GM20000 (cell line): ENCODE results near the gene PLEKHG4B.
"Not testable (repeated sequence)": the region's sequence is repeated elsewhere in the genome, so short reads cannot be mapped to it uniquely, and the experiment has no call there.

ENCODE experiments used
- DNase-seq: peaks from one replicate; pipeline ENCODE4 v3.0.0; 2012; ENCODE audit warnings: low spot score
- TF ChIP-seq, protein P1 (sequence below): IDR thresholded peaks from 2 replicates; pipeline ENCODE4 v1.5.1; 2012; ENCODE audit warnings: mild to moderate bottlenecking, control low read depth; ENCODE audit errors: extremely low read depth, missing control alignments

Gene PLEKHG4B

DNA sequence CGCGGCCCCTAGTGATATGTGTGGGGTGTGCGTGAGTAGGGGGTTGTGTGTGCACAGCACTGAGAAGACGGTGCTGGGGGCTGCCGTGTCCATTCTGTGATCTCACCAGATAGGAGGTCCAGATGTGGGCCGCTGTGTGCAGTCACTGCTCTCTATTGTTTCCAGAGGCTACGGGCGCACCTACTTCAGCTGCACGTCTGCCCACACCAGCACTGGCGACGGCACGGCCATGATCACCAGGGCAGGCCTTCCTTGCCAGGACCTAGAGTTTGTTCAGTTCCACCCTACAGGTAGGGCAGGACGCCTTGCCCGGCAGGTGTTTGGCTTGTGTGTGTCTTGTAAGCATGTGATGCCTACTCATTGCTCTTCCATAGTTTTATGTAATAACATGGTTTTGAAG lies 138.7 kb downstream of the PLEKHG4B start:
- DNase-seq: no peak
- TF ChIP-seq, protein P1, sequence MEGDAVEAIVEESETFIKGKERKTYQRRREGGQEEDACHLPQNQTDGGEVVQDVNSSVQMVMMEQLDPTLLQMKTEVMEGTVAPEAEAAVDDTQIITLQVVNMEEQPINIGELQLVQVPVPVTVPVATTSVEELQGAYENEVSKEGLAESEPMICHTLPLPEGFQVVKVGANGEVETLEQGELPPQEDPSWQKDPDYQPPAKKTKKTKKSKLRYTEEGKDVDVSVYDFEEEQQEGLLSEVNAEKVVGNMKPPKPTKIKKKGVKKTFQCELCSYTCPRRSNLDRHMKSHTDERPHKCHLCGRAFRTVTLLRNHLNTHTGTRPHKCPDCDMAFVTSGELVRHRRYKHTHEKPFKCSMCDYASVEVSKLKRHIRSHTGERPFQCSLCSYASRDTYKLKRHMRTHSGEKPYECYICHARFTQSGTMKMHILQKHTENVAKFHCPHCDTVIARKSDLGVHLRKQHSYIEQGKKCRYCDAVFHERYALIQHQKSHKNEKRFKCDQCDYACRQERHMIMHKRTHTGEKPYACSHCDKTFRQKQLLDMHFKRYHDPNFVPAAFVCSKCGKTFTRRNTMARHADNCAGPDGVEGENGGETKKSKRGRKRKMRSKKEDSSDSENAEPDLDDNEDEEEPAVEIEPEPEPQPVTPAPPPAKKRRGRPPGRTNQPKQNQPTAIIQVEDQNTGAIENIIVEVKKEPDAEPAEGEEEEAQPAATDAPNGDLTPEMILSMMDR: no peak

GRCh38 chr5:231661-232060 lies 139.7 kb downstream of the PLEKHG4B start:
- no peak for DNase-seq
- TF ChIP-seq, protein P1: no peak

DNA sequence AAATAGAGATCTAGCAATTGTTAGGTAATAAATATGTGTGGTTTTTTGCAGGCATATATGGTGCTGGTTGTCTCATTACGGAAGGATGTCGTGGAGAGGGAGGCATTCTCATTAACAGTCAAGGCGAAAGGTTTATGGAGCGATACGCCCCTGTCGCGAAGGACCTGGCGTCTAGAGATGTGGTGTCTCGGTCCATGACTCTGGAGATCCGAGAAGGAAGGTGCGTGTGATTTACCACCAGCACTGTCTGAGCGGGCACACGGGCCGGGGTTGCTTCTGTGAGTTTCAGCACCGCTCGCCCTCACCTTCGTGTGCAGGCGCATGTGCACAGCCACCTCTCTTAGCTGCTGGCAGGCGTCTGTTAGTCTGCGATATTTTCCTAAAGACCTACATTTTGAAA lies 141.5 kb downstream of the PLEKHG4B start:
- DNase-seq: not testable (repeated sequence)

- TF ChIP-seq, protein P1: no peak
- no peak for DNase-seq
These were observed 142.5 kb downstream of the PLEKHG4B start for GRCh38 chr5:234450-234849.

DNA sequence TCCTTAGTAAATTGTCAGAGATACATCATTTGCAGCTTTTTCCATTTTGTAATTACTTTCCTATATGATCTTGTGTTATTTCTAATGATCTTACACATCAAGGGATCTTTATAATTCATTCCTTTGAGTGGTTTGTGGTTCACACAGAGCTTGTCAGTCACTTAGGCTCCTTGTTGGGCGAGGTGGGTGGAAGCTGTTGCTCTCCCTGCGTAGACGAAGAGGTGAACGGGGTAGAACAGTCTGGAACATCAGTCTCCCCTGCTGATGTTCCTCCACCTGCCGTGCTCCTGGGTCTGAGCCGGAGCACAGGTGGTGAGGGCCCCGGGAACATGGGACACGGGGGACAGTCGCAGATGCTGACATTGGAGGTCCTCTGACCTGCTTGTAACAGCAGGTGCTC lies 143.6 kb downstream of the PLEKHG4B start:
- not testable (repeated sequence) for DNase-seq

GRCh38 chr5:237931-238330 lies 146.0 kb downstream of the PLEKHG4B start:
- DNase-seq: not testable (repeated sequence)
